GM12872 (cell line): Measurements from ENCODE around the gene AMDHD2.

Experiments used
- CTCF ChIP-seq: IDR thresholded peaks from 3 replicates; pipeline ENCODE4 v1.5.1; 2011; ENCODE audit warnings: low read depth, mild to moderate bottlenecking, low read length, moderate library complexity; ENCODE audit not compliant: insufficient read depth

The AMDHD2 gene

GRCh38 chr16:2473446-2473926, 46.7 kb upstream of the AMDHD2 start:
- TF ChIP-seq CTCF, result no peak

- peak; percentile 49 for TF ChIP-seq CTCF
Measured at GRCh38 chr16:2473999-2474876, 45.9 kb upstream of the AMDHD2 start.

GRCh38 chr16:2474877-2475412, 45.2 kb upstream of the AMDHD2 start, which contains the start of gene TBC1D24:
Gene TBC1D24, plus strand, starts transcription at chr16:2475127. Its CDS starts 21,022 bp downstream, at chr16:2496149.
- no peak for TF ChIP-seq CTCF

GRCh38 chr16:2475413-2476344, 44.5 kb upstream of the AMDHD2 start:
- no peak for TF ChIP-seq CTCF

GRCh38 chr16:2476345-2476720, 43.8 kb upstream of the AMDHD2 start:
- no peak for TF ChIP-seq CTCF

GRCh38 chr16:2476741-2477140, 43.4 kb upstream of the AMDHD2 start:
- no peak for TF ChIP-seq CTCF

- TF ChIP-seq CTCF, result no peak
Measured at GRCh38 chr16:2477327-2477726, 42.8 kb upstream of the AMDHD2 start.
